Smooth muscle cell of the brain vasculature (primary cell): ENCODE results near the gene FCRL3.

ENCODE experiments used
- DNase-seq: peaks from one replicate; pipeline ENCODE4 v3.0.0-alpha.2; 2012; ENCODE audit warnings: low read depth, low spot score

Gene FCRL3

GRCh38 chr1:157682710-157683437 is 17.7 kb downstream of the FCRL3 start:
- no peak for DNase-seq

- DNase-seq: no peak
Measured at GRCh38 chr1:157678721-157679120, 21.8 kb downstream of the FCRL3 start.

- DNase-seq: no peak
Measured at GRCh38 chr1:157673008-157673407, 27.6 kb downstream of the FCRL3 start.

GRCh38 chr1:157671895-157672294 is 28.7 kb downstream of the FCRL3 start:
- no peak for DNase-seq

- DNase-seq: no peak
Measured at GRCh38 chr1:157659576-157660247, 40.9 kb downstream of the FCRL3 start.

- no peak for DNase-seq
Measured at GRCh38 chr1:157658571-157658970, 42.0 kb downstream of the FCRL3 start.

GRCh38 chr1:157653494-157653873 is 47.1 kb downstream of the FCRL3 start:
- no peak for DNase-seq

- no peak for DNase-seq
Measured at GRCh38 chr1:157652859-157653493, 47.6 kb downstream of the FCRL3 start.

- DNase-seq: no peak
Measured at GRCh38 chr1:157648317-157648716, 52.3 kb downstream of the FCRL3 start.

- DNase-seq: no peak
Measured at GRCh38 chr1:157646144-157646543, 54.4 kb downstream of the FCRL3 start.

GRCh38 chr1:157641177-157641576 is 59.4 kb downstream of the FCRL3 start:
- no peak for DNase-seq

- DNase-seq: no peak
Measured at GRCh38 chr1:157639800-157640199, 60.8 kb downstream of the FCRL3 start.

GRCh38 chr1:157628773-157629172 is 71.8 kb downstream of the FCRL3 start:
- no peak for DNase-seq
